OCI-LY1 (cell line): ENCODE results near the gene SLC28A3.

Experiments
- H2AFZ ChIP-seq: fragments of 200-600 bp; sonication (generic), shearing (Covaris generic); 2 replicates; pipeline ENCODE4 v1.6.0; 2014; ENCODE audit warnings: antibody characterized with exemption, mild to moderate bottlenecking, low read length
- H3F3A ChIP-seq: fragments of 200-600 bp; sonication (generic), shearing (Covaris generic); 2 replicates; pipeline ENCODE4 v1.6.0; 2014; ENCODE audit warnings: mild to moderate bottlenecking, antibody characterized with exemption, low read length, moderate library complexity; ENCODE audit not compliant: insufficient read depth
- H3K27ac ChIP-seq: fragments of 200-600 bp; sonication (generic); 2 replicates; pipeline ENCODE4 v1.5.1; 2014; ENCODE audit warnings: low read length, mixed run types, mild to moderate bottlenecking, low read depth; ENCODE audit not compliant: poor library complexity, severe bottlenecking
- H3K27me3 ChIP-seq: fragments of 200-600 bp; sonication (generic); 2 replicates; pipeline ENCODE4 v1.6.0; 2014; ENCODE audit warnings: antibody characterized with exemption, mild to moderate bottlenecking, low read length, moderate library complexity; ENCODE audit not compliant: insufficient read depth
- H3K36me3 ChIP-seq: fragments of 200-600 bp; sonication (generic); 2 replicates; pipeline ENCODE4 v1.6.1; 2014; ENCODE audit warnings: mild to moderate bottlenecking, antibody characterized with exemption, low read length, moderate library complexity, mixed read lengths; ENCODE audit not compliant: insufficient read depth
- H3K4me1 ChIP-seq: fragments of 200-600 bp; sonication (generic); 2 replicates; pipeline ENCODE4 v1.5.1; 2014; ENCODE audit warnings: mild to moderate bottlenecking, low read length, moderate library complexity; ENCODE audit not compliant: insufficient read depth, severe bottlenecking
- H3K4me2 ChIP-seq: fragments of 200-600 bp; sonication (generic), shearing (Covaris generic); 2 replicates; pipeline ENCODE4 v1.6.1; 2014; ENCODE audit warnings: low read length
- H3K4me3 ChIP-seq: fragments of 200-600 bp; sonication (generic); 2 replicates; pipeline ENCODE4 v1.5.1; 2014; ENCODE audit warnings: low read length, low read depth, mild to moderate bottlenecking, mixed read lengths; ENCODE audit not compliant: poor library complexity, severe bottlenecking
- H3K79me2 ChIP-seq: fragments of 200-600 bp; shearing (Covaris generic); 2 replicates; pipeline ENCODE4 v1.6.1; 2016; ENCODE audit warnings: mixed run types, low read length, mixed read lengths; ENCODE audit not compliant: insufficient read depth
- H3K9ac ChIP-seq: fragments of 200-600 bp; sonication (generic), shearing (Covaris generic); 2 replicates; pipeline ENCODE4 v1.6.1; 2014; ENCODE audit warnings: mild to moderate bottlenecking, low read length, mixed read lengths
- H3K9me2 ChIP-seq: fragments of 200-600 bp; sonication (generic), shearing (Covaris generic); 2 replicates; pipeline ENCODE4 v1.6.1; 2014; ENCODE audit warnings: low read depth, mild to moderate bottlenecking, low read length, mixed read lengths
- H3K9me3 ChIP-seq: fragments of 200-600 bp; shearing (Covaris generic); 2 replicates; pipeline ENCODE4 v1.6.1; 2014; ENCODE audit warnings: low read length, mixed read lengths
- H4K20me1 ChIP-seq: fragments of 200-600 bp; sonication (generic), shearing (Covaris generic); 2 replicates; pipeline ENCODE4 v1.6.0; 2016; ENCODE audit warnings: mild to moderate bottlenecking, low read length; ENCODE audit not compliant: insufficient read depth
- EZH2 ChIP-seq: fragments of 200-600 bp; sonication (generic), shearing (Covaris generic); IDR thresholded peaks from 2 replicates; pipeline ENCODE4 v1.8.0; 2017; ENCODE audit warnings: borderline replicate concordance, mixed run types, mild to moderate bottlenecking, antibody characterized with exemption, low read length, moderate library complexity, mixed read lengths
- TF ChIP-seq, protein P1 (sequence below): fragments of 200-600 bp; sonication (generic), shearing (Covaris generic); IDR thresholded peaks from 2 replicates; pipeline ENCODE4 v1.5.1; 2017; ENCODE audit warnings: mild to moderate bottlenecking, antibody characterized with exemption, low read length, moderate library complexity, mixed read lengths

The SLC28A3 gene

DNA sequence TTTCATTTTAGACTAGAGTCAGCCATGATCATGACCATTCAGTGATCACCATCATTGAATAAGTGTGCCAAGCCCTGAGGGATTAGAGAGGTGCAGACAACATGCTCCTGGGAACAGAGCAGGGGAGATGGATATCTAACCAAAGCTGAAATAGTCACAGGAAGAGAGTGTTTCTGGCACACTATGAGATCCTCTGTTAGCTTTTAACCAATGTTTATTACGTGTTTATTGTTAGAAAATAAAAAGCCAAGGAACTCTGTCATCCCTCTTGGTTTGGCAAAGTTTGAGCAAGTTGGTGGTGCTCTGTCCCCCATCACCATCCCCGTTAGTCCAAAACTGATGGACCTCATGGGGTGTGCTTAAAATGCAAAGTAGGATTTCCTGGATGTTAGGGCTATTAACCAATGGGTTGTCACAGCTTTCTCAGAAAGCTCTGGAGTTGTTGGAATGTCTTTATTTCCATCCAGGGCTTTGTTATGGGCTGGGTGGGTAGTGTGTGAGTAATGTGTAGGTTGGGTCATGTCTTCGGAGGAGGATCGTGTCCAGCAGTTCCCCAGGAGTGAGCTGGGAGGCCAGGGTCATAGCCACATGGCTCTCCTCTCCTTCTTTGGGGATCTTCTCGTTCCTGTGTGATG, 34.9 kb downstream of the SLC28A3 start:
- H3K4me2 ChIP-seq: no peak overlapping the region
- no peaks in the 10 kb centered on the region for H3K27me3 ChIP-seq
- H3F3A ChIP-seq: no peaks in the 10 kb centered on the region
- no peaks in the 10 kb centered on the region for H3K79me2 ChIP-seq
- H4K20me1 ChIP-seq: no peaks in the 10 kb centered on the region
- H3K9me2 ChIP-seq: no peaks in the 10 kb centered on the region
- TF ChIP-seq, protein P1, sequence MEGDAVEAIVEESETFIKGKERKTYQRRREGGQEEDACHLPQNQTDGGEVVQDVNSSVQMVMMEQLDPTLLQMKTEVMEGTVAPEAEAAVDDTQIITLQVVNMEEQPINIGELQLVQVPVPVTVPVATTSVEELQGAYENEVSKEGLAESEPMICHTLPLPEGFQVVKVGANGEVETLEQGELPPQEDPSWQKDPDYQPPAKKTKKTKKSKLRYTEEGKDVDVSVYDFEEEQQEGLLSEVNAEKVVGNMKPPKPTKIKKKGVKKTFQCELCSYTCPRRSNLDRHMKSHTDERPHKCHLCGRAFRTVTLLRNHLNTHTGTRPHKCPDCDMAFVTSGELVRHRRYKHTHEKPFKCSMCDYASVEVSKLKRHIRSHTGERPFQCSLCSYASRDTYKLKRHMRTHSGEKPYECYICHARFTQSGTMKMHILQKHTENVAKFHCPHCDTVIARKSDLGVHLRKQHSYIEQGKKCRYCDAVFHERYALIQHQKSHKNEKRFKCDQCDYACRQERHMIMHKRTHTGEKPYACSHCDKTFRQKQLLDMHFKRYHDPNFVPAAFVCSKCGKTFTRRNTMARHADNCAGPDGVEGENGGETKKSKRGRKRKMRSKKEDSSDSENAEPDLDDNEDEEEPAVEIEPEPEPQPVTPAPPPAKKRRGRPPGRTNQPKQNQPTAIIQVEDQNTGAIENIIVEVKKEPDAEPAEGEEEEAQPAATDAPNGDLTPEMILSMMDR: no peak
- no peak for TF ChIP-seq EZH2
- no peaks in the 10 kb centered on the region for H3K4me1 ChIP-seq
- no peak overlapping the region for H3K27ac ChIP-seq
- H3K36me3 ChIP-seq: no peaks in the 10 kb centered on the region
- H2AFZ ChIP-seq: no peak overlapping the region
- H3K9me3 ChIP-seq: no peaks in the 10 kb centered on the region
- no peak overlapping the region for H3K9ac ChIP-seq
- no peak overlapping the region for H3K4me3 ChIP-seq

DNA sequence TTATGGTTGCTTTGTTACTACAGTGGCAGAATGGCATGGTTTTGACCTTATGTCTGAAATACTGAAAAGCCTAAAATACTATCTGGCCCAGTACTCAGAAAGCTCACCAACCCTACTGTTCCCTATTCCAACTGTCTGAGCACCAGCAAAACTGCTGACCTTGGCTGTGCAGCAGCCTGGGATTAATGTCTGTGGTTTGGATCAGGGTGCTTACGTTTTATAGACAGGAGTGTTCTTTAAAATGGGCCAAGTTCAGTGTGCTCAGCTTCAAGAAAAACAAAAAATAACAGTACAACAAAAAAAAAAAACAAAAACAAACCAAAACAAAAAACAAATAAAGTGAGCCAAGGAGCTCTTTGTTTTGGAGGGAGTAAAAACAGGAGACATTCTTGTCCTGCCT, 36.4 kb downstream of the SLC28A3 start:
- H3K27ac ChIP-seq: no peak overlapping the region
- no peak overlapping the region for H3K4me3 ChIP-seq
- H3K9me2 ChIP-seq: no peaks in the 10 kb centered on the region
- H3K4me2 ChIP-seq: no peak overlapping the region
- no peaks in the 10 kb centered on the region for H3F3A ChIP-seq
- no peaks in the 10 kb centered on the region for H3K36me3 ChIP-seq
- H2AFZ ChIP-seq: no peak overlapping the region
- no peaks in the 10 kb centered on the region for H3K79me2 ChIP-seq
- H3K27me3 ChIP-seq: 0 out of 2 replicates have a peak, but pooled peaks cover 2% of the 10 kb centered on the region
- no peak overlapping the region for H3K9ac ChIP-seq
- H3K9me3 ChIP-seq: no peaks in the 10 kb centered on the region
- no peak for TF ChIP-seq EZH2
- TF ChIP-seq, protein P1: no peak
- no peaks in the 10 kb centered on the region for H3K4me1 ChIP-seq
- no peaks in the 10 kb centered on the region for H4K20me1 ChIP-seq

DNA sequence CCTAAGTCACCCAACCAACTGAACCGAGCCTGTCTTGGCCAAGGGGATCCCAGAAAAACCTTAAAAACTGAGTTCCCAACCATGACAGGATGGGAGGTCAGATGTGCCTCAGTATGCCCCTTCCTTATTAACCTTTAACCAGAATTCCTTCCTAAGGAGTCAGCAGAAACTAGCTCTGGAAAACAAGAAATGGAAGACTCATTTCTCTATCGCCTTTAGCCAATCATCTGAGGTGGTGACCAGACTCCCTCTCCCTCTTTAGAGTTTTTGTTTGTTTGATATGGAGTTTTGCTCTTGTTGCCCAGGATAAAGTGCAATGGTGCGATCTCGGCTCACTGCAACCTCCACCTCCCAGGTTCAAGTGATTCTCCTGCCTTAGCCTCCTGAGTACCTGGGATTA, 37.5 kb downstream of the SLC28A3 start:
- H3K4me1 ChIP-seq: no peaks in the 10 kb centered on the region
- 0 out of 2 replicates have a peak, but pooled peaks cover 3% of the 10 kb centered on the region for H3K27me3 ChIP-seq
- no peaks in the 10 kb centered on the region for H4K20me1 ChIP-seq
- TF ChIP-seq EZH2: no peak
- TF ChIP-seq, protein P1: no peak
- H3K79me2 ChIP-seq: no peaks in the 10 kb centered on the region
- no peak overlapping the region for H3K9ac ChIP-seq
- H3K9me2 ChIP-seq: no peaks in the 10 kb centered on the region
- H3K9me3 ChIP-seq: no peaks in the 10 kb centered on the region
- H3K4me2 ChIP-seq: no peak overlapping the region
- H3K36me3 ChIP-seq: no peaks in the 10 kb centered on the region
- no peak overlapping the region for H2AFZ ChIP-seq
- no peak overlapping the region for H3K4me3 ChIP-seq
- H3F3A ChIP-seq: no peaks in the 10 kb centered on the region
- H3K27ac ChIP-seq: no peak overlapping the region
